ENCODE data around the gene SCMH1. TPM values are rescaled to one million over a fixed set of nuclear protein-coding genes. Genes with fewer than 3 reads are reported as not detected.

Gene SCMH1
- total RNA-seq, 1 experiment from 2014 or later, result 16.5 TPM

- no peak overlapping the region for H2BK15ac ChIP-seq (ENCODE audit: low read depth, low read length)
- no peak overlapping the region for H3K18ac ChIP-seq (ENCODE audit: insufficient read length, low read depth, low read length)
- no peak overlapping the region for H3K4me3 Mint-ChIP-seq
- H2BK120ac ChIP-seq (ENCODE audit: low read depth, low read length, poor library complexity, severe bottlenecking), result no peak overlapping the region
- no peak overlapping the region for H2BK5ac ChIP-seq (ENCODE audit: insufficient read length, low read length)
- no peaks in the 10 kb centered on the region for H3K9me3 ChIP-seq (ENCODE audit: control insufficient read depth, low read depth, low read length)
- H3K9me3 Mint-ChIP-seq, result no peaks in the 10 kb centered on the region
- no peak overlapping the region for H3K27ac ChIP-seq (ENCODE audit: insufficient read length, low read depth, low read length)
- H3K23me2 ChIP-seq (ENCODE audit: insufficient read length, low read depth, low read length, poor library complexity, severe bottlenecking), result no peaks in the 10 kb centered on the region
- TF ChIP-seq CTCF (conservative IDR thresholded peaks at IDR 0.05), result no peak
- no peak overlapping the region for H4K91ac ChIP-seq (ENCODE audit: insufficient read length, low read depth, low read length)
- H3K79me1 ChIP-seq (ENCODE audit: insufficient read depth, low read depth, low read length, poor library complexity, severe bottlenecking), result no peaks in the 10 kb centered on the region
- no peak overlapping the region for H4K5ac ChIP-seq (ENCODE audit: insufficient read length, low read depth, low read length)
- H3K4me2 ChIP-seq (ENCODE audit: insufficient read depth, insufficient read length, low read length), result no peak overlapping the region
- H3K79me2 ChIP-seq (ENCODE audit: insufficient read depth, low read length), result no peaks in the 10 kb centered on the region
- no peaks in the 10 kb centered on the region for H4K20me1 ChIP-seq (ENCODE audit: control insufficient read depth, insufficient read depth, insufficient read length)
- peak overlapping the region in 1 of 3 experiments; percentile 85; a peak in 2 of 7 replicates for H3K27ac Mint-ChIP-seq
- no peak overlapping the region for H3K14ac ChIP-seq (ENCODE audit: insufficient read depth, low read length)
- no peak overlapping the region for H3K4ac ChIP-seq (ENCODE audit: low read depth, low read length)
- no peak overlapping the region for H2AFZ ChIP-seq (ENCODE audit: low read length)
- no peak overlapping the region for H4K8ac ChIP-seq (replicated peaks; ENCODE audit: insufficient read length, low read depth, low read length)
- DNase-seq, result no peak
- H3K4me1 ChIP-seq (ENCODE audit: insufficient read depth, low read length), result peaks cover 5% of the 10 kb centered on the region; the same call in 1 of the 2 replicates
- no peak overlapping the region for H2BK20ac ChIP-seq (ENCODE audit: low read depth, low read length, poor library complexity, severe bottlenecking)
- H3T11ph ChIP-seq (ENCODE audit: low read length), result no peak overlapping the region
- peaks cover 23% of the 10 kb centered on the region for H3K27me3 Mint-ChIP-seq (ENCODE audit: low read depth)
- H3K4me1 Mint-ChIP-seq, result peaks cover 15 to 16% of the 10 kb centered on the region in 2 experiments
- no peak overlapping the region for H3K23ac ChIP-seq (ENCODE audit: insufficient read length, low read depth, low read length)
- no CpG with 5 or more reads among the region's 4 CpGs for WGBS (ENCODE audit: extremely low coverage, insufficient read length, low lambda C conversion rate)
- peaks cover 15 to 29% (median 22%) of the 10 kb centered on the region in 3 experiments for H3K36me3 Mint-ChIP-seq (ENCODE audit: insufficient read depth in 1 of 3, low read depth in 3 of 3)
- no peak overlapping the region for H2BK12ac ChIP-seq (ENCODE audit: insufficient read length, low read depth, low read length)
- H3K56ac ChIP-seq (ENCODE audit: insufficient read length, low read depth, low read length), result no peak overlapping the region
- H2AK5ac ChIP-seq (ENCODE audit: insufficient read length, low read length), result no peak overlapping the region
- H3K9ac ChIP-seq (ENCODE audit: extremely low read depth, insufficient read length, low read length), result no peak overlapping the region
- H3K27me3 ChIP-seq (ENCODE audit: insufficient read depth, low read length), result no peaks in the 10 kb centered on the region
Observed at GRCh38 chr1:41025979-41026819, 215.9 kb downstream of the SCMH1 start.

Measured in H9 (cell line).